OCI-LY3 (cell line): Measurements from ENCODE around the gene ITGA11.

Experiments
- H2AFZ ChIP-seq: fragments of 200-600, 300-600 bp; shearing (Covaris generic); 2 replicates; pipeline ENCODE4 v1.6.0; 2014; ENCODE audit warnings: antibody characterized with exemption, low read depth, low read length
- H3K27ac ChIP-seq: fragments of 200-600, 300-600 bp; sonication (generic); 2 replicates; pipeline ENCODE4 v1.5.1; 2014; ENCODE audit warnings: mild to moderate bottlenecking, low read length, moderate library complexity, mixed read lengths
- H3K27me3 ChIP-seq: fragments of 200-600, 300-600 bp; sonication (generic); 2 replicates; pipeline ENCODE4 v1.6.1; 2014; ENCODE audit warnings: low read depth, low read length, mixed read lengths
- H3K36me3 ChIP-seq: fragments of 200-600, 300-600 bp; sonication (generic); replicated peaks from 2 replicates; pipeline ENCODE3; 2014; ENCODE audit warnings: low read depth, low read length, mixed read lengths
- H3K4me1 ChIP-seq: fragments of 300-600, 200-600 bp; sonication (generic); 2 replicates; pipeline ENCODE4 v1.6.1; 2014; ENCODE audit warnings: low read length, mixed read lengths
- H3K4me2 ChIP-seq: fragments of 200-600, 300-600 bp; sonication (generic); 2 replicates; pipeline ENCODE4 v1.6.1; 2014; ENCODE audit warnings: low read length, mixed read lengths
- H3K4me3 ChIP-seq: fragments of 300-600, 200-600 bp; sonication (generic); 2 replicates; pipeline ENCODE4 v1.5.1; 2014; ENCODE audit warnings: antibody characterized with exemption, mild to moderate bottlenecking, low read length, moderate library complexity
- H3K79me2 ChIP-seq: fragments of 300-600, 200-600 bp; shearing (Covaris generic); 2 replicates; pipeline ENCODE4 v1.6.1; 2014; ENCODE audit warnings: mild to moderate bottlenecking, low read length, mixed read lengths
- H3K9ac ChIP-seq: fragments of 300-600, 200-600 bp; shearing (Covaris generic); 2 replicates; pipeline ENCODE4 v1.6.0; 2014; ENCODE audit warnings: mild to moderate bottlenecking, low read length, moderate library complexity
- H3K9me3 ChIP-seq: fragments of 200-600, 300-600 bp; shearing (Covaris generic); 2 replicates; pipeline ENCODE4 v1.6.1; 2014; ENCODE audit warnings: low read length, mixed read lengths; ENCODE audit not compliant: insufficient read depth
- H4K20me1 ChIP-seq: fragments of 200-600, 300-600 bp; sonication (generic); 2 replicates; pipeline ENCODE4 v1.6.1; 2016; ENCODE audit warnings: low read length, mixed read lengths; ENCODE audit not compliant: insufficient read depth
- CTCF ChIP-seq: fragments of 200-600, 300-600 bp; sonication (generic); IDR thresholded peaks from 2 replicates; pipeline ENCODE4 v1.5.1; 2014; ENCODE audit warnings: antibody characterized with exemption, low read length, low read depth
- EZH2phosphoT487 ChIP-seq: fragments of 200-600 bp; shearing (Covaris generic); IDR thresholded peaks from 2 replicates; pipeline ENCODE4 v1.6.1; 2018; ENCODE audit warnings: antibody characterized with exemption, mixed run types, low read depth

Gene ITGA11

GRCh38 chr15:68295014-68295805 lies 136.8 kb downstream of the ITGA11 start:
- no peak overlapping the region for H2AFZ ChIP-seq
- no peak for TF ChIP-seq EZH2phosphoT487
- no peak for TF ChIP-seq CTCF
- H3K79me2 ChIP-seq: peaks cover 48% of the 10 kb centered on the region
- H4K20me1 ChIP-seq: peaks cover 16% of the 10 kb centered on the region
- H3K4me1 ChIP-seq: peaks cover 41% of the 10 kb centered on the region
- H3K27ac ChIP-seq: no peak overlapping the region
- H3K27me3 ChIP-seq: no peaks in the 10 kb centered on the region
- no peak overlapping the region for H3K4me3 ChIP-seq
- no peak overlapping the region for H3K4me2 ChIP-seq
- H3K9me3 ChIP-seq: no peaks in the 10 kb centered on the region
- H3K9ac ChIP-seq: no peak overlapping the region
- peaks cover 56% of the 10 kb centered on the region for H3K36me3 ChIP-seq

GRCh38 chr15:68292967-68293366 lies 139.0 kb downstream of the ITGA11 start:
- Histone ChIP-seq H3K4me1 (peaks cover 19% of the 10 kb centered on the region), H2AFZ (no peak overlapping the region), H3K36me3 (peaks cover 61% of the 10 kb centered on the region), H3K9me3 (no peaks in the 10 kb centered on the region), H4K20me1 (peaks cover 33% of the 10 kb centered on the region), H3K9ac (no peak overlapping the region), H3K79me2 (peaks cover 69% of the 10 kb centered on the region), H3K27ac (no peak overlapping the region), H3K4me3 (no peak overlapping the region), H3K27me3 (no peaks in the 10 kb centered on the region), H3K4me2 (no peak overlapping the region)
- TF ChIP-seq CTCF (no peak), EZH2phosphoT487 (no peak)

- Histone ChIP-seq H3K4me3 (no peak overlapping the region), H3K4me2 (no peak overlapping the region), H2AFZ (no peak overlapping the region), H3K9ac (no peak overlapping the region), H3K36me3 (peaks cover 58% of the 10 kb centered on the region), H3K79me2 (peaks cover 72% of the 10 kb centered on the region), H3K27me3 (no peaks in the 10 kb centered on the region), H3K27ac (no peak overlapping the region), H3K9me3 (no peaks in the 10 kb centered on the region), H3K4me1 (peaks cover 14% of the 10 kb centered on the region; the same call in 1 of the 2 replicates), H4K20me1 (peaks cover 37% of the 10 kb centered on the region)
- TF ChIP-seq EZH2phosphoT487: no peak
- no peak for TF ChIP-seq CTCF
These were observed 139.7 kb downstream of the ITGA11 start for GRCh38 chr15:68292157-68292781.

GRCh38 chr15:68290715-68291114 lies 141.2 kb downstream of the ITGA11 start:
- H3K36me3 ChIP-seq: peaks cover 64% of the 10 kb centered on the region
- peaks cover 88% of the 10 kb centered on the region for H3K79me2 ChIP-seq
- no peak overlapping the region for H3K4me3 ChIP-seq
- TF ChIP-seq CTCF (no peak), EZH2phosphoT487 (no peak)
- H3K4me1 ChIP-seq: peaks cover 5% of the 10 kb centered on the region; the same call in 1 of the 2 replicates
- no peak overlapping the region for H2AFZ ChIP-seq
- H4K20me1 ChIP-seq: peaks cover 50% of the 10 kb centered on the region
- no peak overlapping the region for H3K4me2 ChIP-seq
- no peaks in the 10 kb centered on the region for H3K27me3 ChIP-seq
- H3K9me3 ChIP-seq: no peaks in the 10 kb centered on the region
- H3K9ac ChIP-seq: no peak overlapping the region
- no peak overlapping the region for H3K27ac ChIP-seq
